GM23338 (cell line): ENCODE data around the gene ZNF451. TPM values are rescaled to one million over a fixed set of nuclear protein-coding genes. Genes with fewer than 3 reads are reported as not detected.

Experiments
- ATAC-seq: fragments of 200-7000 bp; cut with Tn5 transposase; 3 replicates; pipeline ENCODE4 v1.9.1; 2020
- DNase-seq: peaks from one replicate; pipeline ENCODE4 v3.0.0-alpha.2; 2015; ENCODE audit warnings: low spot score
- H2AFZ ChIP-seq: fragments of 200-600 bp; sonication (generic); 2 replicates; pipeline ENCODE4 v1.8.0; 2016; ENCODE audit warnings: antibody characterized with exemption, mild to moderate bottlenecking, moderate library complexity
- H3F3A ChIP-seq: fragments of 200-600 bp; sonication (generic); replicated peaks from 2 replicates; pipeline ENCODE4 v1.8.0; 2017; ENCODE audit warnings: antibody characterized with exemption, mixed run types, low read depth
- H3K27ac ChIP-seq: fragments of 200-600 bp; sonication (generic); 2 replicates; pipeline ENCODE4 v1.6.1; 2016; ENCODE audit warnings: low read depth
- H3K27me3 ChIP-seq: fragments of 200-600 bp; sonication (generic); 2 replicates; pipeline ENCODE4 v1.8.0; 2016; ENCODE audit warnings: mild to moderate bottlenecking, mixed run types, moderate library complexity; ENCODE audit not compliant: insufficient read depth
- H3K36me3 ChIP-seq: fragments of 200-600 bp; sonication (generic); 2 replicates; pipeline ENCODE4 v1.8.0; 2016; ENCODE audit warnings: mild to moderate bottlenecking; ENCODE audit not compliant: insufficient read depth
- H3K4me1 ChIP-seq: fragments of 200-600 bp; sonication (generic); 2 replicates; pipeline ENCODE4 v1.8.0; 2016; ENCODE audit warnings: mild to moderate bottlenecking, moderate library complexity; ENCODE audit not compliant: insufficient read depth
- H3K4me2 ChIP-seq: fragments of 200-600 bp; sonication (generic); 2 replicates; pipeline ENCODE4 v1.7.1; 2017; ENCODE audit warnings: mixed run types
- H3K4me3 ChIP-seq: fragments of 200-600 bp; sonication (generic); 2 replicates; pipeline ENCODE4 v1.6.1; 2016; ENCODE audit warnings: mixed run types
- H3K79me2 ChIP-seq: fragments of 200-600 bp; sonication (generic); replicated peaks from 2 replicates; pipeline ENCODE4 v1.8.0; 2017; ENCODE audit warnings: mild to moderate bottlenecking; ENCODE audit not compliant: insufficient read depth
- H3K9me2 ChIP-seq: fragments of 200-600 bp; sonication (generic); 2 replicates; pipeline ENCODE4 v1.8.0; 2017; ENCODE audit not compliant: insufficient read depth
- H4K20me1 ChIP-seq: fragments of 200-600 bp; sonication (generic); replicated peaks from 2 replicates; pipeline ENCODE4 v1.8.0; 2017; ENCODE audit warnings: mild to moderate bottlenecking; ENCODE audit not compliant: insufficient read depth
- H3K27ac Mint-ChIP-seq: 2 replicates; pipeline ENCODE4 v1.8.0; 2020; ENCODE audit warnings: inconsistent platforms, mild to moderate bottlenecking, moderate library complexity, mixed read lengths
- H3K27me3 Mint-ChIP-seq: 3 replicates; pipeline ENCODE4 v1.8.0; 2022; ENCODE audit warnings: low read depth, mild to moderate bottlenecking, moderate library complexity, mixed read lengths, inconsistent platforms; ENCODE audit not compliant: insufficient read depth, poor library complexity
- H3K36me3 Mint-ChIP-seq: 3 replicates; pipeline ENCODE4 v1.8.0; 2021; ENCODE audit warnings: low read depth, mild to moderate bottlenecking, inconsistent platforms, moderate library complexity, mixed read lengths
- H3K4me1 Mint-ChIP-seq: 3 replicates; pipeline ENCODE4 v1.8.0; 2020; ENCODE audit warnings: mild to moderate bottlenecking, inconsistent platforms, mixed read lengths
- H3K4me3 Mint-ChIP-seq: 3 replicates; pipeline ENCODE4 v1.8.0; 2021; ENCODE audit warnings: moderate library complexity, mild to moderate bottlenecking, inconsistent platforms, mixed read lengths
- H3K9me3 Mint-ChIP-seq: 3 replicates; pipeline ENCODE4 v1.8.0; 2020; ENCODE audit warnings: moderate library complexity, mild to moderate bottlenecking, inconsistent platforms, mixed read lengths
- CREB1 ChIP-seq: fragments of 250-450 bp; sonication (Bioruptor Pico); IDR thresholded peaks from 2 replicates; pipeline ENCODE4 v1.5.0; 2020; ENCODE audit warnings: low read depth, mild to moderate bottlenecking, moderate library complexity
- EZH2 ChIP-seq: fragments of 200-600 bp; sonication (generic); IDR thresholded peaks from one replicate; pipeline ENCODE4 v1.8.0; 2017; ENCODE audit warnings: antibody characterized with exemption, mild to moderate bottlenecking, low read depth; ENCODE audit not compliant: unreplicated experiment
- JUNB ChIP-seq: IDR thresholded peaks from one replicate; pipeline ENCODE4 v1.6.1; 2016; ENCODE audit warnings: antibody characterized with exemption; ENCODE audit not compliant: unreplicated experiment
- STAT1 ChIP-seq: IDR thresholded peaks from one replicate; pipeline ENCODE4 v1.6.1; 2016; ENCODE audit warnings: antibody characterized with exemption; ENCODE audit not compliant: unreplicated experiment
- ZNF114 ChIP-seq: fragments of 250-450 bp; sonication (Bioruptor Pico); IDR thresholded peaks from 2 replicates; pipeline ENCODE4 v1.5.0; 2020; ENCODE audit warnings: mild to moderate bottlenecking, moderate library complexity
- polyA plus RNA-seq: library from polyadenylated mRNA; unstranded; fragments of >200 nt; fragmentation: Nextera tagmentation; extraction: Ambion mirVana; gene quantifications from 2 replicates; pipeline ENCODE4 v1.2.1, GENCODE V29; 2016
- total RNA-seq: library from RNA; depleted of rRNA; stranded (reverse); fragments of >200 nt; shearing (Covaris generic); gene quantifications from 2 replicates; pipeline ENCODE4 v1.2.3, GENCODE V29; 2014
- TF ChIP-seq, protein P1 (sequence below), 2 experiments: fragments of 200-600 bp in 1 of 2; sonication (generic) in 1 of 2; conservative IDR thresholded peaks; 2 replicates each; pipeline versions ENCODE4 v1.5.1 to v1.6.1; 2016 to 2017; ENCODE audit warnings: antibody characterized with exemption in 2 of 2, low read depth in 2 of 2, mild to moderate bottlenecking in 2 of 2, moderate library complexity in 1 of 2
- TF ChIP-seq, protein P2 (sequence below): IDR thresholded peaks from one replicate; pipeline ENCODE4 v1.6.1; 2018; ENCODE audit warnings: antibody characterized with exemption; ENCODE audit not compliant: unreplicated experiment

The ZNF451 gene
- total and polyA plus RNA-seq, 2 experiments from 2014 or later = 44.8 to 54.1 TPM

- H3K36me3 Mint-ChIP-seq = peaks cover 17% of the 10 kb centered on the region; the same call in 2 of the 3 replicates
- TF ChIP-seq, protein P1, sequence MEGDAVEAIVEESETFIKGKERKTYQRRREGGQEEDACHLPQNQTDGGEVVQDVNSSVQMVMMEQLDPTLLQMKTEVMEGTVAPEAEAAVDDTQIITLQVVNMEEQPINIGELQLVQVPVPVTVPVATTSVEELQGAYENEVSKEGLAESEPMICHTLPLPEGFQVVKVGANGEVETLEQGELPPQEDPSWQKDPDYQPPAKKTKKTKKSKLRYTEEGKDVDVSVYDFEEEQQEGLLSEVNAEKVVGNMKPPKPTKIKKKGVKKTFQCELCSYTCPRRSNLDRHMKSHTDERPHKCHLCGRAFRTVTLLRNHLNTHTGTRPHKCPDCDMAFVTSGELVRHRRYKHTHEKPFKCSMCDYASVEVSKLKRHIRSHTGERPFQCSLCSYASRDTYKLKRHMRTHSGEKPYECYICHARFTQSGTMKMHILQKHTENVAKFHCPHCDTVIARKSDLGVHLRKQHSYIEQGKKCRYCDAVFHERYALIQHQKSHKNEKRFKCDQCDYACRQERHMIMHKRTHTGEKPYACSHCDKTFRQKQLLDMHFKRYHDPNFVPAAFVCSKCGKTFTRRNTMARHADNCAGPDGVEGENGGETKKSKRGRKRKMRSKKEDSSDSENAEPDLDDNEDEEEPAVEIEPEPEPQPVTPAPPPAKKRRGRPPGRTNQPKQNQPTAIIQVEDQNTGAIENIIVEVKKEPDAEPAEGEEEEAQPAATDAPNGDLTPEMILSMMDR (conservative IDR thresholded peaks at IDR 0.05; ENCODE audit: low read depth in 2 of 2) = peak in 1 of 2 experiments; percentile 14; a peak in 1 of 4 replicates
- TF ChIP-seq EZH2 = no peak
- no peak overlapping the region for H3K4me3 Mint-ChIP-seq
These were observed 100.2 kb downstream of the ZNF451 start for GRCh38 chr6:57190140-57190539.

DNA sequence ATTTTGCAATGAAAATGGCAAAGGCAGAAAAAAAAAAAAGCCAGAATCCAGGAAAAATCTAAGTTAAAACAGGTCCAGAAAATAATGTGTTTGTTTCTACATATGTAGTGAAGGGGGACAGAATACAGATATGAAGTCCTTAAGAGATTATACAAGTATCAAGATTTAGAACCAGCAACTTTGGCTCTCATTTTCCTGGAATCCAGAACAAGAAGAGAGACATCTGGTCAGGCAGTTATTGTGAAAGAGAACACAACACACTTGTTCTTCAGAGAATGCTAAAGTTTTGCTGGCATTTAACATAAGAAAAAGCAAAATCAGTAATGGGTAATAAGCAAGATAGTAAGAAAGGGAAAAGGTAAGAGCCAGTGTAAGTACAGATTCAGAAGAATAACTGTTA is 103.2 kb downstream of the ZNF451 start:
- H3K4me1 ChIP-seq = no peaks in the 10 kb centered on the region
- H3F3A ChIP-seq = no peaks in the 10 kb centered on the region
- no peaks in the 10 kb centered on the region for H3K27me3 Mint-ChIP-seq
- H3K27ac Mint-ChIP-seq = no peak overlapping the region
- no peak overlapping the region for H3K27ac ChIP-seq
- peaks cover 3% of the 10 kb centered on the region; the same call in 1 of the 2 replicates for H3K36me3 ChIP-seq
- peaks cover 17% of the 10 kb centered on the region; the same call in 2 of the 3 replicates for H3K36me3 Mint-ChIP-seq
- H4K20me1 ChIP-seq = peaks cover 4% of the 10 kb centered on the region; the same call in 1 of the 2 replicates
- H3K4me3 ChIP-seq = no peak overlapping the region
- ATAC-seq = no peak
- H3K4me1 Mint-ChIP-seq = no peaks in the 10 kb centered on the region
- H3K9me2 ChIP-seq = no peaks in the 10 kb centered on the region
- H3K27me3 ChIP-seq = no peaks in the 10 kb centered on the region
- no peak overlapping the region for H2AFZ ChIP-seq
- no peak overlapping the region for H3K4me2 ChIP-seq
- no peaks in the 10 kb centered on the region for H3K9me3 Mint-ChIP-seq
- DNase-seq = no peak
- H3K4me3 Mint-ChIP-seq = no peak overlapping the region
- no peaks in the 10 kb centered on the region; the same call in 1 of the 2 replicates for H3K79me2 ChIP-seq
- TF ChIP-seq CREB1 (CRISPR knock-in tag) = no peak
- no peak for TF ChIP-seq JUNB
- TF ChIP-seq STAT1 = no peak
- no peak for TF ChIP-seq EZH2
- TF ChIP-seq ZNF114 (CRISPR knock-in tag) = no peak
- TF ChIP-seq, protein P2, sequence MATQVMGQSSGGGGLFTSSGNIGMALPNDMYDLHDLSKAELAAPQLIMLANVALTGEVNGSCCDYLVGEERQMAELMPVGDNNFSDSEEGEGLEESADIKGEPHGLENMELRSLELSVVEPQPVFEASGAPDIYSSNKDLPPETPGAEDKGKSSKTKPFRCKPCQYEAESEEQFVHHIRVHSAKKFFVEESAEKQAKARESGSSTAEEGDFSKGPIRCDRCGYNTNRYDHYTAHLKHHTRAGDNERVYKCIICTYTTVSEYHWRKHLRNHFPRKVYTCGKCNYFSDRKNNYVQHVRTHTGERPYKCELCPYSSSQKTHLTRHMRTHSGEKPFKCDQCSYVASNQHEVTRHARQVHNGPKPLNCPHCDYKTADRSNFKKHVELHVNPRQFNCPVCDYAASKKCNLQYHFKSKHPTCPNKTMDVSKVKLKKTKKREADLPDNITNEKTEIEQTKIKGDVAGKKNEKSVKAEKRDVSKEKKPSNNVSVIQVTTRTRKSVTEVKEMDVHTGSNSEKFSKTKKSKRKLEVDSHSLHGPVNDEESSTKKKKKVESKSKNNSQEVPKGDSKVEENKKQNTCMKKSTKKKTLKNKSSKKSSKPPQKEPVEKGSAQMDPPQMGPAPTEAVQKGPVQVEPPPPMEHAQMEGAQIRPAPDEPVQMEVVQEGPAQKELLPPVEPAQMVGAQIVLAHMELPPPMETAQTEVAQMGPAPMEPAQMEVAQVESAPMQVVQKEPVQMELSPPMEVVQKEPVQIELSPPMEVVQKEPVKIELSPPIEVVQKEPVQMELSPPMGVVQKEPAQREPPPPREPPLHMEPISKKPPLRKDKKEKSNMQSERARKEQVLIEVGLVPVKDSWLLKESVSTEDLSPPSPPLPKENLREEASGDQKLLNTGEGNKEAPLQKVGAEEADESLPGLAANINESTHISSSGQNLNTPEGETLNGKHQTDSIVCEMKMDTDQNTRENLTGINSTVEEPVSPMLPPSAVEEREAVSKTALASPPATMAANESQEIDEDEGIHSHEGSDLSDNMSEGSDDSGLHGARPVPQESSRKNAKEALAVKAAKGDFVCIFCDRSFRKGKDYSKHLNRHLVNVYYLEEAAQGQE = no peak
- TF ChIP-seq, protein P1 (conservative IDR thresholded peaks at IDR 0.05; ENCODE audit: low read depth in 2 of 2) = no peak

More at GRCh38 chr6:57190140-57190539, 100.2 kb downstream of the ZNF451 start:
- H3K9me2 ChIP-seq = no peaks in the 10 kb centered on the region
- H3K4me1 Mint-ChIP-seq = no peaks in the 10 kb centered on the region
- peaks cover 3% of the 10 kb centered on the region for H3K36me3 ChIP-seq
- DNase-seq = no peak
- H3K4me2 ChIP-seq = no peak overlapping the region
- no peaks in the 10 kb centered on the region for H3K9me3 Mint-ChIP-seq
- H3F3A ChIP-seq = no peaks in the 10 kb centered on the region
- H2AFZ ChIP-seq = no peak overlapping the region
- no peak overlapping the region for H3K27ac Mint-ChIP-seq
- H4K20me1 ChIP-seq = 0 out of 2 replicates have a peak, but pooled peaks cover 4% of the 10 kb centered on the region
- no peak overlapping the region for H3K27ac ChIP-seq
- H3K4me1 ChIP-seq = no peaks in the 10 kb centered on the region
- no peaks in the 10 kb centered on the region for H3K27me3 ChIP-seq
- no peaks in the 10 kb centered on the region for H3K79me2 ChIP-seq
- no peak overlapping the region for H3K4me3 ChIP-seq
- no peaks in the 10 kb centered on the region for H3K27me3 Mint-ChIP-seq
- ATAC-seq = no peak
